ENCODE results near the gene LRRC71.
"Not testable (repeated sequence)": the region's sequence is repeated elsewhere in the genome, so short reads cannot be mapped to it uniquely, and the experiment has no call there.

Gene LRRC71

GRCh38 chr1:156908541-156908940 lies 11.9 kb upstream of the LRRC71 start:
- no peak for DNase-seq

GRCh38 chr1:156908955-156909354 lies 11.5 kb upstream of the LRRC71 start:
- DNase-seq: no peak

- no peak for DNase-seq
These were observed 10.8 kb upstream of the LRRC71 start for GRCh38 chr1:156909671-156910070.

- DNase-seq: no peak
These were observed 10.1 kb upstream of the LRRC71 start for GRCh38 chr1:156910309-156910782.

GRCh38 chr1:156911577-156912298 lies 8.7 kb upstream of the LRRC71 start:
- DNase-seq: no peak

GRCh38 chr1:156912310-156912709 lies 8.1 kb upstream of the LRRC71 start:
- no peak for DNase-seq

- DNase-seq: no peak
These were observed 7.3 kb upstream of the LRRC71 start for GRCh38 chr1:156912861-156913808.

- DNase-seq: no peak
These were observed 6.5 kb upstream of the LRRC71 start for GRCh38 chr1:156913809-156914387.

GRCh38 chr1:156914440-156914856 lies 6.0 kb upstream of the LRRC71 start:
- no peak for DNase-seq

- DNase-seq: no peak
These were observed 659 bp downstream of the LRRC71 start for GRCh38 chr1:156921053-156921529.

- no peak for DNase-seq
These were observed 2.7 kb downstream of the LRRC71 start for GRCh38 chr1:156922986-156923669.

GRCh38 chr1:156923670-156924477 lies 3.4 kb downstream of the LRRC71 start:
- DNase-seq: no peak

GRCh38 chr1:156924478-156925153 lies 4.2 kb downstream of the LRRC71 start:
- DNase-seq: no peak

- DNase-seq: no peak
These were observed 5.0 kb downstream of the LRRC71 start for GRCh38 chr1:156925154-156926010.

- DNase-seq: no peak
These were observed 5.7 kb downstream of the LRRC71 start for GRCh38 chr1:156926175-156926574.

GRCh38 chr1:156926695-156927094 lies 6.3 kb downstream of the LRRC71 start:
- DNase-seq: not testable (repeated sequence)

- DNase-seq: peak; percentile 60
These were observed 7.0 kb downstream of the LRRC71 start for GRCh38 chr1:156927215-156928042.

- no peak for DNase-seq
These were observed 7.7 kb downstream of the LRRC71 start for GRCh38 chr1:156928043-156928602.
